Hindlimb muscle (tissue), 1 donor: ENCODE data around the gene FOXQ1. TPM values are rescaled to one million over a fixed set of nuclear protein-coding genes. Genes with fewer than 3 reads are reported as not detected.
"Not testable (repeated sequence)": the region's sequence is repeated elsewhere in the genome, so short reads cannot be mapped to it uniquely, and the experiment has no call there.

Source experiments
- DNase-seq: peaks from one replicate; pipeline ENCODE4 v3.0.0-alpha.2; 2013
- polyA plus RNA-seq: library from polyadenylated mRNA; unstranded; fragments of 120-200 nt; gene quantifications from one replicate; pipeline ENCODE4 v1.2.1, GENCODE V29; 2013; ENCODE audit not compliant: insufficient read length

Gene FOXQ1
- polyA plus RNA-seq, 1 donor, result 0.08 TPM

DNA sequence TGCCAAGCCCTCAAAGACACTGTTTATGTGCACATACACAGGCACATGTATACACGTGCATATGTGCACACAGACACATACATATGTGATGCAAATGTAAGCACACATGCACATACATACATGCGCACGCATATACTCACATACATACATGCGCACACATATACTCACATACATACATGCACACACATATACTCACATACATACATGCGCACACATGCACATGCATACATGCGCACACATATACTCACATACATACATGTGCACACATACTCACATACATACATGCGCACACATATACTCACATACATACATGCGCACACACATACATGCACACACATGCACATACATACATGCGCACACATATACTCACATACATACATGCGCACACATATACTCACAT is 20.5 kb upstream of the FOXQ1 start:
- no peak for DNase-seq

GRCh38 chr6:1295420-1295819 is 16.5 kb upstream of the FOXQ1 start:
- no peak for DNase-seq

DNA sequence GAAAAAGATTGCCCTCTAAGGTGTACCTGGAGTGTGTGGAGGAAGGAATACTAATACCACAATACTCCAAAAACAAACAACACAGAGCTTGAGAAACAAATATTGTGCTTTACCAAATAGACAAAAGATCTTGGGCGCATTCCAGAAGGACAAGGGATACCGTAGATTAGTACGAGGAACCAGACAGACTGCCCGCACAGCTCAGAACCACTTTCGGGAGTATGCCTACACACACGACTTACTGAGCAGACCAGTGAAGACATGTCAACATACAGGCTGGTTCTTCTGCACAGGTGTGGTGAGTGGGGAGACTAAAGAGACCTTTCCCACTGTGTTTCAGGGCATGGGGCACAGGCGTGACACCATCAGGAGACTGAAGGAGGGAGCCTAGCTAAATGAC is 15.8 kb upstream of the FOXQ1 start:
- DNase-seq, result no peak

- DNase-seq, result no peak
Observed at GRCh38 chr6:1296542-1296941, 15.4 kb upstream of the FOXQ1 start.

DNA sequence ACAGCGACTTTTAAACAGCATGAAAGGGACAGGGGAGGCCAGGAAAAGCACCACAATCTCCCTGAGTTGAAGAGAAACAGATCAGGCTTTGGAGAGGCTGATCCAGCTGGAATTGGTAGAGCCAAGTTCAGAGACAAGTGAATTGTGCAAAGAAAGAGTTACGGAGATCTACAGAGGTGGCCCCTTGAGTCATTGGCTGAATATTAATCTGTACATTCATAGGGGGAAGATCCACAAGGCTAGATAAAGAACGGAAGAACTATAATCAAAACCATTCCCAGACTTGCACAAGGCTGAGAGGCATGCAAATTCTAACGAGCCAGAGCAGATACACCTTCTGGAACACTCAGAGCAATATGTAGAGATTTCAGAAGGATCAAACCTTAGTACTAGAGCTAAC is 14.2 kb upstream of the FOXQ1 start:
- DNase-seq, result no peak

DNA sequence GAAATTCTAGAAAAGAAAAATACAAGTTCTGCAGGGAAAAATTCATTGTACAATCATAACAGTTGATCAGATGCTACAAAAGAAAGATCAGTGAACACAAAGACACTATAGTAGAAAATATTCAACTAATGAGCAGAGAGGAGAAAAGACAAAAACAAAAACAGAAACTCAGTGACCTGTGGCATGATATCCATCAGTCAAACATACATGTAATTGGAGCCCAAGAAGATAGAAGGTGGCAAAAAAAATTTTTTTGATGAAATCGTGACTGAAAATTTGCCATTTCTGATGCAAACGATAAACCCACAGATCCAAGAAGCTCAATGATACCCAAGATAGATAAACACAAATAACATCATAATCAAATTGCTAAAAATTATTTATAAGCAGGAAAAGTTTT is 13.1 kb upstream of the FOXQ1 start:
- DNase-seq, result no peak

- no peak for DNase-seq
Observed at GRCh38 chr6:1306133-1306532, 5.8 kb upstream of the FOXQ1 start.

DNA sequence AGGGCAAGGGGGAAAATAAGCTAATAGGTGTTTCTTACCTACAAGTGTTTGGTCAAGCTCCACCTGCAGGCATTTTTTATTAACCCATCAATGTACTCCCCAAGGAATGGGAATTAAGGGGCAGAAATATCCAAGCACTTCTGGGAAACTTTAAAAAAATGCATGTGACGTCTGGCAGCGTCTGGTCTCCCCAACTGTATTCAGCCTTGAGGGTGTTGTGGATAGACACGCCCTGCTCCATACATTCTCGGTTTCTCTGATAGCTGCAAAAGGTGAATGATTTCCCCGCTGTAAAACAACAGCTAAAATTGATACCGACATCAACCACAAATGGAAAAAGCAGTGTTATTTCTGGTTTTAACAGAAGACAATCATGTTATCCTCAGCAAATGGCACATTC is 2.5 kb upstream of the FOXQ1 start:
- DNase-seq, result no peak

GRCh38 chr6:1310628-1311399 is 1.1 kb upstream of the FOXQ1 start:
- DNase-seq, result no peak

GRCh38 chr6:1312203-1312472 is 240 bp downstream of the FOXQ1 start:
- no peak for DNase-seq

- no peak for DNase-seq
Observed at GRCh38 chr6:1312473-1313367, 822 bp downstream of the FOXQ1 start.

DNA sequence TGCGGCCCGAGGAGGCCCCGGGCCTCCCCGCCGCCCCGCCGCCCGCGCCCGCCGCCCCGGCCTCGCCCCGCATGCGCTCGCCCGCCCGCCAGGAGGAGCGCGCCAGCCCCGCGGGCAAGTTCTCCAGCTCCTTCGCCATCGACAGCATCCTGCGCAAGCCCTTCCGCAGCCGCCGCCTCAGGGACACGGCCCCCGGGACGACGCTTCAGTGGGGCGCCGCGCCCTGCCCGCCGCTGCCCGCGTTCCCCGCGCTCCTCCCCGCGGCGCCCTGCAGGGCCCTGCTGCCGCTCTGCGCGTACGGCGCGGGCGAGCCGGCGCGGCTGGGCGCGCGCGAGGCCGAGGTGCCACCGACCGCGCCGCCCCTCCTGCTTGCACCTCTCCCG is 1.5 kb downstream of the FOXQ1 start:
- no peak for DNase-seq

DNA sequence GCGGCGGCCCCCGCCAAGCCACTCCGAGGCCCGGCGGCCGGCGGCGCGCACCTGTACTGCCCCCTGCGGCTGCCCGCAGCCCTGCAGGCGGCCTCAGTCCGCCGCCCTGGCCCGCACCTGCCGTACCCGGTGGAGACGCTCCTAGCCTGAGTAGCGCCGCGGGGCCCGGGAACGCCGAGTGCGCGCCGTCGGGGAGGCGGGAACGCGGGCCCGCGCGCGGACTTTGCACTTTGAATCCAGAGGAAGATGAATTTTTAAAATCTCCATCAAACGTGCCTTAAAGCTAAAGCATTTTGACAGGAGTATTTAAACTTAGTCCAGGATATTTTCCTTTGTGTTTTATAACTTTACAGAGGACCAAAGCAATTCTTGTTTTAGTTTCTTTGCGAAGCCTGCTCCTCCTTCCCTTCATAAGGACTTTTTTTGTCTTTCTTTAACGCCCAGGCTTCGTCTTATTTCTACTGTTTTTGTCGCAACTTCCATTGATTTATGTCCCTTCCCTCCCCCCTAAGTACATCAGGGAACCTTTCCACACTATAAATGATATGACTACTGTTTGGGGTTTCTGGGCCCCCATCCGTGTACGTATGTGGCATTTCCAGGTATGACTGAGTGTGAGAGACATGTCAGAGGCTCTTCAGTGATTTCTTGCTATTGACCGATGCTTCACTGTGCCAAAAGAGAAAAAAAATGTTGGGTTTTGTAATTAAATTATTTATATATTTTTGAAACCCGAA is 2.0 kb downstream of the FOXQ1 start:
- no peak for DNase-seq

- DNase-seq, result no peak
Observed at GRCh38 chr6:1314617-1315016, 2.7 kb downstream of the FOXQ1 start.

- DNase-seq, result no peak
Observed at GRCh38 chr6:1315201-1315559, 3.3 kb downstream of the FOXQ1 start.

DNA sequence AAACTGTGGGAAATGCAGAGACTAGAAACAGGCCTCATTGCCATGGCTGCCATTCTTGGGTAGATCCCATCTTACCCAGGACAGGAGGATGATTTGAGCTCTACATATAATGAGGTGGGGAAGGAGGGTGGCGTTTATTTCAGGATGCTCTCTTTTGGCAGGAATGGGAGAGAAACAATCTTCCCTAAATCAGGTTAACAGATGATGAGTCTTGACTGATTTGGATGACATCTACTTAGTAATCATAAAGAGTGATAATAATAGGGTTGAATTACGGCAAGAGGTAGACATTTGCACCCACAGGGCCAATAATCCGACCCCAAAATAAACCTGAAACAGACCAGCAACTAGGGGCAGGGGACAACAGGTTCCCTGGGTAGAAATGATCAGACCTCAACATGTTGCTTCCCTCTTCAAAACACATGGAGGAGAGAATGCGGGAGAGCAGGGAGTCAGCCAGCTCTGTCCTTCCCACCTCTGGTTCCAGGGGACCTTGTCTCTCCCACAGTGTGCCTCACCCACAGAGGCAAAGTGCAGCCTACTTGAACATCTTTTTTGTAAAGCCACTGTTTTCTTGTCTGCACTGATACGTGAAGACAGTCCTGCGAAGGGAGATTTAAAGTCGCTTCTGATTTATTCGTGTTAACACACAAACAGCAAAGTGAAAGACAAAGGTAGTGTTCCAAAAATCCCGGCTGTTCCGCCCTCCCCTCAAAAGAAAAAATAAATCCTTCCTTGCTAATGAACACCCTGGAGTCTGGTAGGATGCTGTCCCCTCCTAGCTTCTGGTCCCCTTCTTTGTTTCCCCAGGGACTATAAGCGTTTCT is 3.9 kb downstream of the FOXQ1 start:
- DNase-seq, result no peak

GRCh38 chr6:1316489-1316971 is 4.6 kb downstream of the FOXQ1 start:
- DNase-seq, result no peak

DNA sequence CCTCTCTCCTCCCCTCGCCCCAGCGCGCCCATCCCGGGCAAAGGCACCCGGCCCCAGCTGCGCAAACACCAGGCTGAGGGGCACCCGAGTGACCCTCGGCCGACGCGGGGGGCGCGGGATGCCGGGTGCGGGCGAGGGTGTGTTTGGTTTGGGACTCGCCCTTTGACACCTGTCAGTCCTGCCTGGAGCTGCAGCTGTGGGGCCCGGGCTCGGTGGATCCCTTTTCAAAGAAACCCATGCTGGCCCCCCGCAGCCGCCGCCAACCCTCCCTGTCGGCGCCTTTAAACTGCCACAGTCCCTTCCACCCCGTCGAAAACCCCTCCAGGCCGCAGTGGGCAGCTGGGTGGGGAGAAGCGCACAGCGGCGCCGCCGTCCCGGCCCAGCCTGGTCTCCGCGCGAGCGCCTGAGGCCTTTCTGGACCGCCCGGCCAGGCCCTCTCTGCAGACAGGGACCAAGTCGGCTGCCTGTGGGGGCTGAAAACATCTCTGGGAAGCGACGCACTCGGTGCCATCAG is 5.5 kb downstream of the FOXQ1 start:
- DNase-seq, result no peak

DNA sequence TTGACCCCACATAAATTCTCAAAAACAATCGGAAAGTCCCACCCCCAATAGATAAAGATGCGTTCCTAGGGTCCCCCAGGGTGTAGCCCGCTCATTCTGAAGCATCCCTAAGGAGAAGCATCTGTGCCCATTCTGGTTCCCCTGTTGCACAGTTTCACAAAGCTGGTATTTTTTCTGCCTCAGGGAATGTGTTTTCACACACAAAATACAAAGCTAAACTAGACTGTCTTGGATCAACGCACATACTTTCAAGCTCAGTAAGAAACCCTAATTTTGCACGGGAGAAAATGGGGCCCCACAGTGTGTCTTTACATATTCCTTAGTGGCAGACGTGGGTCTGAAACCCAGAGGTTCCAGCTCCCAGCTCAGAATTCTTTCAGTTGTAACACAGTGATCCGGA is 6.1 kb downstream of the FOXQ1 start:
- no peak for DNase-seq

DNA sequence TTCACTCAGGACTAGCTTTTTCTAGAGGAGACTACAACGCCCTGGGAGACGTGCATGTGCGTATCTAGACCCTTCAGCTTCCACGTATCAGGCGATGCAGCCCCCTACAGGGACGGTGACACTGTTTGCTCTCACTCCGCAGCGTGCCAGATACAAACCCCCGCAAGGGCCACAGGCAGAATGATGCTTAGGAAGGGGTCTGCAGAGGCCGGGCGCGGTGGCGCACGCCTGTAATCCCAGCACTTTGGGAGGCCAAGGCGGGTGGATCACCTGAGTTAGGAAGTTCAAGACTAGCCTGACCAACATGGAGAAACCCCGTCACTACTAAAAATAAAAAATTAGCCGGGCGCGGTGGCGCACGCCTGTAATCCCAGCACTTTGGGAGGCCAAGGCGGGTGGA is 6.7 kb downstream of the FOXQ1 start:
- DNase-seq, result not testable (repeated sequence)

DNA sequence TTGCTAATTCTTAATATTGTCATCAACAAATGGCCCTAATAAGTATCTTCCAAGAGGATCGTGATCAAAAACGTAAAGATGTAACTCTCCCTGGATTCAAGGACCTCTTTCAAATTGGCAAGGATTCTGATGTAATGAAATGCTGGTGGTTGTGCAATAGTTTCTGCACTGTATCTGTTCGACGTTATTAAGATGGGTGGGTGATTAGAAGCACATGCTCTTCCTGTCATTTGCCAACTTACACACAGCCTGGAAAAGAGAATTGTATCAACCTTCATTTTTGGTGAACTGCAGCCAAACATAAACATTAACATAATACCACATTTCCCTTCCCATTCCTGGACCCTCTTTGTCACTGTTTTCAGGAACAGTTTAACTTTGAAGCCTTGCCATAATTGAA is 9.8 kb downstream of the FOXQ1 start:
- DNase-seq, result no peak

- no peak for DNase-seq
Observed at GRCh38 chr6:1322156-1322555, 10.3 kb downstream of the FOXQ1 start.
